Measurements from ENCODE around the gene CTNNA2.

CTNNA2 gene

DNA sequence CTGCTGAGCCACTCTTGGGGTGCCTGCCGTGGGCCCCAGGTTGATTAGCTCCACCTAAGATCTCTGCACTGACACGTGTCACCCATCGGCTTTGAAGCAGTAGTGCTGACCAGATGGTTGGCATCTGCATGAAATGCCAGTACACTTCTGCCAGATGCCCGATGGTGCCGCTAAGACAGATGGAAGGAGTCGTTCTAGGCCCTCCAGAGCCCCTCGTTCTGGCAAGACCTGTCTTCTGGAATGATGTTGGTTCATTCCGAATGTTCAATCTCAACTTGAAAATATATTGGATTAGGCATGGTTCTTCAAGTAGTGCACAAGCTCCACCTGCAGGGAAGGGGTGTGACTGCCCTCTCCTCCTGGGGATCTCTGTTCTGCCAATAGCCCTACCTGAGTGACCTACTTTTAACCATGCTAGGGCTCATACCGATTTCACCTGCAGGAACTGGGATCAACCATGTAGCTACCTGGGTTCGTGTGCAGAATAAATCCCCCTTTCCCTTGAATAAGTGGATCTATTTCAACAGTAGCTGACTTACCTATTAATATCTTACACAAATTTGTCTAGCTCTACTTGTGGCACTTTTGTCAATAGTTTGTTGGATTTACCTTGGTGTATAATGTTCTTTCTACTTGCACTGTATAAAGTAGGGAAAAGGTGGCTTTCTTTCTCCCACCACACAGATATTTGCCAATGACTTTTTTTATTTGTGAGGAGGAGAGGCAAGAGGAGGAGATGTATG lies 342.6 kb downstream of the CTNNA2 start:
- DNase-seq (ENCODE audit: low spot score): peak; percentile 38

DNA sequence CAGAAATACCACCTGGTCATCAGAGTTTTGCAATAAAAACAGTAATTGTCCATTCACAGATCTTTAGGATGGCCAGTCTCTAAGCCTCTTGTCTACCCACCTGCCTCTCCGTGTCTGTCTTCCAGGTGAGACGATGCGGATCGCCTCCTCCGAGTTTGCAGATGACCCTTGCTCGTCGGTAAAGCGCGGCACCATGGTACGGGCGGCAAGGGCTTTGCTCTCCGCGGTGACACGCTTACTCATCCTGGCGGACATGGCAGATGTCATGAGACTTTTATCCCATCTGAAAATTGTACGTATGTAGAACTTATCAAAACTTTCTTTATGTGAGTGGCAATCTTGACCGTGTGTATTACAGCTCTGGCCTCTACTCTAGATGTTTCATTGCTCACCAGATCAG lies 345.0 kb downstream of the CTNNA2 start:
- DNase-seq (ENCODE audit: low spot score): no peak

DNA sequence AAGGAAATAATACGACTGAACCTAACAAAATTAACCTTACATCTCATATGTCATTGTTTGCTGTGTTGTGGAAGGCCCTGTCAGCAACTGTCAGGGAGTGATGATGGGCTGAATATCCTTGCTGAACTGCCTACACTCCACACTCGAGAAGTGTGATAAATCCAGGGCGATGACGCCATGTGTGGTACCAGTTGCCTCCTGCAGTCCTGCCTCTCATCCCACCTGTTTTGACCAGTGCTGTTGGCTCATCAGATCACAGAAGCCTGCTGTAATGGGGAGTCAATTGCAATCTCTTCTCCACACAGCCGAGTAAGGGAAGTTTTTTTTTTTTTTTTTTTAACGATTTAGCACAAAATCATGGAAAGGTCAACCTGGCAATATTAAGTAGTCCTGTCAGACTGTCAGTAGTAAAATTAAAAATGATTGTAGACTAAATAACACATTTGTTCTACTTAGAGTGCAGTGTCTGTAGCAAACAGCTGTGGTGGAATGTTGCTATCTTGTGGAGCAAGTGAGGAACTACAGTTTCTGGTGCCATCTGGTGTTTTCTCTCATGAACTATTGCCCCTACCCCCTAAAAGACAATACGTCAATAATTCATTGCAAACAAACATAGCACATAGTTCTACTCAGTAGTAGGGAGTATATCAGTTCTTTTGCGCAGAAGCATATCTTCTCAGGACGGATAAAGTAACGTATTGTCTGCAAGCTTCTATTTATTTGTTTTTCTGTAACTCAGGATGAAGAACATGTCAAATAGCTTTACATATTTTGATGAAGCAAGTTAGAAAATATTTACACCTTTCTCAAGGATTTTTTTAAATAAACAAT lies 347.6 kb downstream of the CTNNA2 start:
- DNase-seq (ENCODE audit: low spot score): peak; percentile 29

DNA sequence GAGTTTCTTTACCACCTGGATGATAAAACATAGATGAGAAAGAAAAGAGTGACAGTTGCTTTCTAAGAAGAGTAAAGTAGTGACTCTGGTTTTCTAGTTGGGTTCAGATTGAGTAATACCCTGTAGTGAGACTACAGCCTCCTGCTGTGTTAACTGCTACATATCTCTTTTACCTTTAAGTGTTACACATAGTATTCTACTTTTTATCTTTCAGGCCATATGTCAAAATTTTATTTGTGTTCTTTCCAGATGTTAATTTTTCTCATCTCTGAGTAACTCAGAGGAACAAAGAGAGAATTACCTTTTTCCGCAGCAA lies 348.2 kb downstream of the CTNNA2 start:
- no peak for DNase-seq (ENCODE audit: low spot score)

DNA sequence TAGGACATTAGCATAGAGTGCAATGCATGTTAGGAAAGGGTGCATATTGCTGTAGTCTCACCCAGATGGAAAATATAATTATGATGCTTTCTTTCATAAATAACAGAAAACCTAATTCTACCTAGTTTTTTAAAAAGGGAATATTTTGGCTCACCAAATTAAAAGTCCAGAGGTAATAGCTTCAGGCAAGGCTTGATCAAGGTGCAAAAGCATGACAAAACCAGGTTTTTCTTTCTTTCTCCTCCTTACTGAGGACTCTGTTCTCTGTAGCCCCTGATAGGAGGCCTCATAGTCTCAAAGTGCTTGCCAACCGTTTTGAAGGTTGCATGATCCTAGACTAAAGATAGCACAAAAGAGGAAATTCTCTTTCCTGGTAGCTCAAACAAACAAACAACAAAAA lies 349.9 kb downstream of the CTNNA2 start:
- no peak for DNase-seq (ENCODE audit: low spot score)

DNA sequence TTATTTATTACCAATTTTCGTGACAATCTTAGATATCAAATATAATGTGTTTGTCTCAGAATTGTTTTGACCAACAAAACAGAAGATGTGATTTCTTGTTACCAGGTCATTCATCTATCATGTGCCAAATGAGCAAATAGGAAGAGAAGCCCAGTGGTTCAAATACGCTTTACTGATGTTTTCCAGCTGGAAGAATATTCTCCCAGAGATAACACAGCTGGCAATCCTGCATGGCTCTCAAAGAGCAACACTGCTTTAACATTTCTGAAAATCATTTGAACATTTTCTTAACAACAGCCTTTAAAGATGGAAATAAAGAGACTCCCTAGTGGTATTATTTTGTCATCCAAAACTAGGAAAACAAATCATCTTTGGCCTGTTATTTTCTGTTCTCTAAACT lies 359.8 kb downstream of the CTNNA2 start:
- no peak for DNase-seq (ENCODE audit: low spot score)

DNA sequence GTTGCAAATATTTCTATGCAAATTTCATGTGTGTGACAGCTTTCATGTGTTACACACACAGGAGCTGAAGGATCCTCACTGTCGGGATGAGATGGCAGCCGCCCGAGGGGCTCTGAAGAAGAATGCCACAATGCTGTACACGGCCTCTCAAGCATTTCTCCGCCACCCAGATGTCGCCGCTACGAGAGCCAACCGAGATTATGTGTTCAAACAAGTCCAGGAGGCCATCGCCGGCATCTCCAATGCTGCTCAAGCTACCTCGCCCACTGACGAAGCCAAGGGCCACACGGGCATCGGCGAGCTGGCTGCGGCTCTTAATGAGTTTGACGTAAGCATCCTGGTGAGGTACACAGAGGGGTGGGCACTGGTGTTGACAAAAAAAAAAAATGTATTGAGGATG lies 361.2 kb downstream of the CTNNA2 start:
- DNase-seq (ENCODE audit: low spot score): no peak

DNA sequence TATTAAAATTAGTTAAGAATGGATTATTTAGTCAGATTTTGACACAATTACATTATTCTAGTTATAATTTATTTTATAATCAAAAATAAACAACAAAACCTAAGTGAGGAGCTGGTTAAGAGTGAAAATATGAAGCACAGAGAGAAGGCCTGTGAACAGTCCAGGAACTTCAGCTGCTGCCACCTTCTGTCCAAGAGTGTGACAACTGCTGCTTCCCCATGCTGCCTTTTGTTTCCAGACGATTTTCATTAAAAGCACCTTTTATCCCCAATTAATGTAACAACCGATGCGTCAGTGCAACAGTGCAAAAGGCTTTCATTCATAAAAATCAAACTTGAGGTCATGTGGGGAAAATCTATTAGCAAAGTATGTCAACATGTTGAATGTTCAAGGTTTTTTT lies 363.6 kb downstream of the CTNNA2 start:
- DNase-seq (ENCODE audit: low spot score): peak; percentile 46

DNA sequence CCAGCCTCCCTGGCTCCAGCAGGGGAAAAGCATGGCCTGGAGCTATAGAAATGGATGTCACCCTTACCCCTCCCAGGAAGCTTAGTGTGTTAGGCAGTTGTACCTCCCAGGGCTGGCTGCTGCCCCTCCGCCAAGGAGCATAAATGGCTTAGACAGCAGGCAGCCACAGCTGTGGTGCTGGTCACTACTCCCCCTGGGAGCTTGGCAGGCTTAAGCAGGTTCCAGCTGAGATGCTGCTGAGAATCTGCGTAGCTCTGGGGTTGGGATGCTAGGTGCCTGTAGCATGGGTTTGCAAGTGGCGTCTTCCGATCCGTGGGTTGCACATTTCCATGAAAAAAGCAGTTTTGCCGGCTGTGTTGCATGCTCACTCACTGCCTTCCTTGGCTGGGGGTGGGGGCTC lies 369.7 kb downstream of the CTNNA2 start:
- DNase-seq (ENCODE audit: low spot score): no peak

DNA sequence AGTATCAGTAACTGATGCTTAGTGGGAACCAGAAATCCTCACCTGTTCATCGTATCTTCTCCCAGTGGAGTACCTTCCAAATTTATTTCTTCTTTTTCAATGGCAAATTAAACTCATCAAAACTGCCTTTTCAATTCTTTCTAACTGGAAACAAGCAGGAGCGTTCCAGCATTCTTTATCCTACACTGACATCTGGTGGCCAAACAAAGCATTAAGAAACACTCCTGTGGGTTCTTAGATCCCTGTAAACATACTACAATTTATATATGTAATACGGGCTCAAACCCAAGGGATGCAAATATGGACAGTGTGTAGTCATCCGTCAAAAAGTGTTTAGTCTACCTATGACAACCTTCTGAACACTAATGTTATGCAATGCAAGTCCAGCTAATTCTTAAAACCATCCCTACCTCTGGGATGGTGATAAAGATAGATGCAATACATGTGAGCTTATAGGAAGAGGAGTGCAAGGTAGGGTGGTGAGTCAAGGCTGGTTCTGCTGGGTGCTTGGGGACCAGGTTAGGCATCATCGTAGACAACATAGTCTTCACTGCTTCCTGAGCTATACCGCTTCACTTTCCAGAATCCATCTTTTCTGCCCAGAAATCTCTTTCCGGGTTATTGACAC lies 375.0 kb downstream of the CTNNA2 start:
- peak; percentile 36 for DNase-seq (ENCODE audit: low spot score)

DNA sequence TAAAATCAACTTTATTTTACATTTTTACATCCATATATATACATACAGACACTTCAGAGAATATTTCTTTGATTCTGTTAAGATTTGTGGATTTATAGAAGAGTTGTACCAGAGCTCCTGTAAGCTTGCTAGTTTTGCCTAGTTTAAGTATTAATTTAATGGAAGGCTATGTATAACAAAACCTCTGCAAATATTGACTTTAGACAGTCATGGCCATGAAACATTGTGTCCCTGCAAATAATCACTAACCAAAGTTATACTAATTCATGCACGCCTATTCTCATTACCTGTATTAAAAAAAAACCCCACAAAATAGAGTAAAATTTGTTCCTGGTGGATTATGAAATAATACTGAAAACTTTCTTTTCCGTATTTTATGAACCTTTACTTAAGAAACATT lies 379.3 kb downstream of the CTNNA2 start:
- DNase-seq (ENCODE audit: low spot score): no peak

DNA sequence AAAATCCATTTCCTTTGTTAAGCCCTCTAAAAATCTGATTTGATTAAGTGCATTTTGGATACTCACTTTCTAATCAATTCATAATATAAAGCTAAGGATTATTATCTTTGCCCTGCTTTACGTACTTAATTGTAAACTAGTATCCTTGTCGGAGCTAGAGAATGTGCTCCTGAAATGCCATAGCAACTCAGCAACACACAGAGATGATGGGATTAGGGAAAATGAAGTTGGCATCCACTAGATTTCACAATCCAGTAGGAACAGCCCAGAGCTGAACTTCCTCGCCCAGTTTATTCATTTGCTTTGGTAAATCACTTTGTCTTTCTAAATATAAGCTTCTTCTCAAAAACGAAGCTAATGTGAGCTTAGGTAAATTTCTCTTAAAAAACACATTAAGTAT lies 386.3 kb downstream of the CTNNA2 start:
- DNase-seq (ENCODE audit: low spot score): no peak

DNA sequence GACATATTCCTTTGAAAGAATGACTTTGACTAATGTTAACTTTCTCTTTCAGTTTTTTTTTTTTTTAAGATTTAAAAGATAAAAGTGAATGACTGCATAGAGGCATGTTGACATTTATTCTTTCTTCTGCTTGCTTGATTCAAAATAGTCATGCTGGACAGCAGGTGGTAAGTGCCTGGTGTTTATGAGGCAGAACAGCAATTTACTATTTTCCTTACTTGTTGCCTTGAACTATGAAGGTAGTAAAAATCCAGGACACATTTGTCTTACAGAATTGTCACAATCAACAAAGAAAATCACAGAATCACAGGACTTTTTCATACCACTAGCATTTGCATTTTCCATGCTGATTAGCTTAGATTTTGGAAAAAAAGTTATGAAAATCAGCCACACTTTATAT lies 388.3 kb downstream of the CTNNA2 start:
- DNase-seq (ENCODE audit: low spot score): no peak

DNA sequence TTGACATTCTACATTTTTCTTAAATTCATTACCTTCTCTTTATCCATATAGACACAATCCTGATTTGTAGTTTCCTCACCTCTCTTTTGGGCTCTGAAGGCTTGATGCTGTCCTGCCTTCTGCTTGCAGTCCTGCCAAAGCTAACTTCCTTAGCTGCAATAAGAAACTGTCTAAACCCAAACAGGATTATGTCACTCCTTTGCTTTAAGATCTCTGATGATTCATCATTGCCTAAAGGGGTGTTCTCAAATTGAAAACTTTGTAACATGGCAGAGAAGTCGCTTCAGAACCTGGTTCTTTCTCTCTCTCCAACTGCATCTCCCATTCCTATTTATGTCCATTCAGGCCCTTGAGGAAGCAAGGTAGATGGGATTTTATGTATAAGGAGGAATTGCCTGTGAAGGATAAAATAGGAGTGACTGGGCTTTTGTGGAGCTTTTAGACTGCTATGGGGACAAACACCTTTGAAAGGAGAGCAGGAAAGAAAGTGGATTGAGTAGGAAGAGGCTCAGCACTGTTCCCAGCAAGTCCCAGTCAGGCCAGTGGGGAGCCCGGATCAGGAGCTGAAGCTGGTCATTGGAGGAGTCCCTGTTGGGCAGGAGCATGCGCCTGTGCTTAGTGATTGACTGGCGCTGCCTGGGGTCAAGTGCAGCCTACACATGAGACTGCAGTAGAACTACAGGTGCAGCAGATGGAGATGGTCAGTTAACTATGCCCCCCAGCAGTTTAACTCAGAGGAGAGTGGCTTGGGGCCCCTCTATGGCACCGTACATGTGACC lies 390.6 kb downstream of the CTNNA2 start:
- no peak for DNase-seq (ENCODE audit: low spot score)

DNA sequence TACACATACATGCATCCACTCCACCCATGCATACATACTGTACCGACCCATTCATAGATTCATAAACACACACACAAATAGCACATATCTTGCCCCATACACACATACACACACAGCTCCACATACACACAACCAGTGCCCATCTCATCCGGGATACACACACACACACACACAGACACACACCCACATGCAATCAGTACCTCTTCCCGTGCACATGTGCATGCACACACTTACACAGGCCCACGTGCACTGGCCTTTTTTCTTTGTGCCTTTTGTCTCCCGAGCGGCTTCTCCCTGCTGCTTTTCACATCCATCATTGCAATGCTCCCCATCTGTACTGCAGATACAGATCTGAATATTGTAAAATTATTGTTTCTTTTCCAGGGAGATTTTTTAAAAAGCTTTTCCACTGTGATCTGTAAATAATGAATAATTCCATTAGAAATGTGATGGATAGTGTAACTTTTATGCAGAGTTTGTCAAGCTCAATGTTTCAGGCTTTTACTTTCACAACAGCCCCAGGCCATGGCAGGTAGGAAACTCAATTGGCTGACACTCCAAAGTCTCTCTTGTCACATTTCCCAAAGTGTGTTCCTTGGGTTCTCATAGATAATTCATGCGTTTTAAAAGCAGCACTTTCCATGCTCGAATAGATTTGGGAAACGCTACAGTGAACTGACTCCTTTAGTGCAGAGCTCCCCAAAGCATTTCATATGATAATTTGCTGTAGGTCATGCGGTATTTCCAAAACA lies 393.5 kb downstream of the CTNNA2 start:
- no peak for DNase-seq (ENCODE audit: low spot score)

DNA sequence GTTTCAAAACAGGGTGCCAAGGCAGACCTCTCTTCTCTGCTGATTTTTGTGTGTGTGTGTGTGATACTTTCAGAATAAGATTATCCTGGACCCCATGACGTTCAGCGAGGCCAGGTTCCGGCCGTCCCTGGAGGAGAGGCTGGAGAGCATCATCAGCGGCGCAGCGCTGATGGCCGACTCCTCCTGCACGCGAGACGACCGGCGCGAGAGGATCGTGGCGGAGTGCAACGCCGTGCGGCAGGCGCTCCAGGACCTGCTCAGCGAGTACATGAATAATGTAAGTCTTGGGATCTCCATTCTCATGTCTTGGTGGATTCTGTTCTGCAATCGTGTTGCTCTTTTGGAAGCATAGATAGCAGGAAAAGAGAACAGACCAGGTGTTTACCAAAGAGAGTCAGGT lies 396.7 kb downstream of the CTNNA2 start:
- no peak for DNase-seq (ENCODE audit: low spot score)

DNA sequence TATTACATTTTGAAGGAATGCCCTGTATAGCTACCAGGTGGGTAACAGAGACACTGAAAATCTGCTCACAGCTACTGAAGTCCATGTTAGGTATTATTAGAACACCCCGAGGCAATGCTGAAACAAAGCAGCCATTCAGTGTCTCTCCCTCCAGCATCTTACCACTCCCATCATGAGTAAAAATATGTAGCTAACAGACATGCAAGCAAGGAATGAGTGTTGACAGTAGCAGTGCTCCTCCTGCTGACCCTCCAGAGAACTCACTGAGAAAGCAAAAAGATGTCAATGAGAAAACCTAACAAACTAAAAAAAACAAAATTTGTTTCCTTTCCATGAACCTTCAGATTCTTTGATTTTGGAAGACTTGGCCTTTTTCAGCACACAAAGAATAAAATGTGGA lies 397.8 kb downstream of the CTNNA2 start:
- DNase-seq (ENCODE audit: low spot score): no peak

DNA sequence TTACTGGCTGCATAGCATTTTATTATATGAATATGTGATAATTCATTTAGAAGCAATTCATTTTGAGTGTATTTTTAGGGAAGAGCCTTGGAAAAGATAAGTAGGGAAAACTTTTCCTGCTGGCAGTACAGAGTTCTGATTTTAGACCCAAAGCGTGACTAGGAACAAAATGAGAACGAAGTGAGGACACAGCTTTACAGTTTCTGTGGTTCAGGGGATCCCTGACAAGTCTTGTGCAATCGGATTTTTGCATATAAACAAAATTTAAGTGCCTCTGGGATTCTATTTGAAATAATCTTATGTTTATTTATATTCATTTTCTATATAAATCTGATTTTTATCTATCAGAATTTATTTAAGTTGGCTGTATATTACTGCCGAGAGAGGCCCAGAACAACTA lies 402.6 kb downstream of the CTNNA2 start:
- DNase-seq (ENCODE audit: low spot score): no peak

DNA sequence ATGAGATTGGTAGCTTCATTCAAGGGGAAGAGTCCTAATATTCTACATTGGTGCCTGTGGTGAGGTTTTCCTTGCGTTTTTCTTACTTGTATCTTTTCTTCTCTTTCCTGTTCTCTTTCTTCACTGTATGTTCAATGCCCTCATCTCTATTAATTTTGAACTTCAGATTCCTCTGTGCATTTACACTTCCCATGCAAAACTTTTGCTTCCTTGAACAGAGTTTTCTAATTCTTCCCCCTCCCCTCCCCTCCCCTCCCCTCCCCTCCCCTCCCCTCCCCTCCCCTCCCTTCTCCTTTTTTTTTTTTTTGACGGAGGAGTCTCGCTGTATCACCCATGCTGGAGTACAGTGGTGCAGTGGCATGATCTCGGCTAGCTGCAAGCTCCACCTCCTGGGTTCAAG lies 403.4 kb downstream of the CTNNA2 start:
- no peak for DNase-seq (ENCODE audit: low spot score)

DNA sequence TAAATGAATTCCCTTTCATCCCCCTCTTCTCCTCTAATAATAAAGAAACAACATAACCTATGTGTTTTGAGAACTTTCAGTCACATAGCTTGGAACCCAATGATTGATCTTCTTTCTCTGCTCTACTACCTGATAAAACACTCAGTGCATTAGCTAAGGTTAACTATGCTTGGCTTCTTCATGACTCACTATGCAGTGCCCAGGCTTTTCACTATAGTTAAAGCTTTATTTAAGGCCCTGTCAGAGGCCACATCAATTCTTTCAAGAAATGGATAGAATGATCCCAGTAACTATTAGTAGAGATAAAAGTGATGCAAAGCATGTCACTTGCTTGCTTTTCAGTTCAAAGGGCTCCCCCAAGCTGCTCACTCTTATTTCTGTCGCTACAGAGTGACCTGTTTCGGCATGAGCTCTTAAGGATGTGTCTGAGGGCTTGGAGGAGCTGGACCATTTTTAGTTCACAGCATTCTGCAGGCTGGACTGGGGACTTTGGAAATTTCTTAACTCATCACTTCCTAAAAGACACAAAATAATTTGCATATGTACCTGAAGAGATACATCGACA lies 407.7 kb downstream of the CTNNA2 start:
- DNase-seq (ENCODE audit: low spot score): no peak

DNA sequence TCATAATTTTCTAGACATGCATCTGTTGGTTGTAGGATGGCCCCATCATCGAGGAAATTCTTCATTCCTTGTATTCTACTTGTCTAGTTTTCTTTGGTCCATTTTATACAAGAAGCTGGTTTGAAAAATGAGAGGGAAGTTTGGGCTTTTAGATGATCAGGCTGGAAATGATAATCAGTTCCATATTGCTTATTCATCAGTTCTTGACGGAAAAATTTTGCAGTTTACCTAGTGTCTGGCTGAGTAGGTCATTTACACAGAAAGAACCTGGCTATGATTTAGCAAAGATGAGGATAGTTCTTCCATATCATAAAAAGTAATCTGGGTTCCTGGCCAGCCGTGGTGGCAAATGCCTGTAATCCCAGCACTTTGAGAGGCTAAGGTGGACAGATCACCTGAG lies 416.8 kb downstream of the CTNNA2 start:
- DNase-seq (ENCODE audit: low spot score): no peak

All from D341Med (cell line).